ENCODE data around the gene SORCS3. TPM values are rescaled to one million over a fixed set of nuclear protein-coding genes. Genes with fewer than 3 reads are reported as not detected.

The SORCS3 gene
- total RNA-seq, 1 experiment from 2014 or later, result not detected

DNA sequence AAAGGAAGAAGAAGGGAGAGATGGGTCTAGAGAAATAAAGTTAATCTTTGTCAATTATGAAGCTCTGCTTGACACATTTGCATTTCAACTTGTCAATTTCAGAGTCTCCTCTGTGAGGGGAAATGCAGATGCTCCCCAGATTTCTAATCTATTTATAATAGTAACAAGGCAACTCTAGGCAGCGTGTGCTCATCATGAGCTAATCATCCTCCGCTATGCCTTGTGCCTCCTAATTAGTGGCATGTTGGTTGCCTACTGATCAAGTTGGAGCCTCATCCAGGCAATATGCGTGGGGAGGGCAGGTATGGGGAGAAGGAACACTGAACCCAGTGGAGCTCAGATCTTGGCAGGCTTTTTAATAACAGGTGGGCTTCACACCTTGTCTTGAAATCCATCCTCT lies 628.6 kb downstream of the SORCS3 start (continued):
- TF ChIP-seq ZNF274 (IDR thresholded peaks at IDR 0.05; ENCODE audit: low read depth, low read length), result no peak
- TF ChIP-seq JUND (IDR thresholded peaks at IDR 0.05), result no peak
- TF ChIP-seq TCF7L2 (IDR thresholded peaks at IDR 0.05; ENCODE audit: borderline replicate concordance, extremely low read depth, insufficient read depth, insufficient read length), result no peak

DNA sequence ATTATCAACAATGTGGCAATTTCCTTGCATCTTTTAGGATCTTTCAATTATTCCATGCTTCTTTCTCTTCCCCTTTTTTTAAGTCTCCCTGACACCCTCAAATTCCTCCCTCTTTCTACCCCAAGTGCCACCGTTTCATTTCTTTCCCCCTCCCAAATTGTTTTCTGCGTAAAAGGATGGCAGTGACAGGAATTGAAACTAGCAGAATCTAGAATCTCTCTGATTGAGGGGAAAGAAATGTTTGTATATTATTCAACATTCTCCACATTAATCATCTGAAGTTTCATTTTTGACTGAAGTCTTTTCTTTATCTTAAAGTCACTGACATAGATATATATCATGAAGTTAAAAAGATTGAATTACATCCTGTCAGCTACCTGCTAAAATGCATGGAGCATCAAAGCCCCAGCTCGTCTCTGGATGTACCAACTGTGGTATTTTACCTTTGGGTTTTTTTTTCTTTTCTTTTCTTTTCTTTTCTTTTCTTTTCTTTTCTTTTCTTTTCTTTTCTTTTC lies 633.5 kb downstream of the SORCS3 start:
- Histone ChIP-seq H4K20me1 (ENCODE audit: insufficient read depth) (no peaks in the 10 kb centered on the region), H3K4me1 (ENCODE audit: control insufficient read depth in 1 of 2, insufficient read depth in 2 of 2, low read length in 2 of 2) (no peaks in the 10 kb centered on the region), H3K79me2 (ENCODE audit: insufficient read depth, low read length) (no peaks in the 10 kb centered on the region), H3K9me3 (ENCODE audit: control insufficient read depth in 1 of 2, insufficient read depth in 1 of 2, low read depth in 1 of 2, low read length in 2 of 2) (peaks cover 14 to 15% of the 10 kb centered on the region in 2 experiments; a peak in 2 of 4 replicates), H3K9me2 (ENCODE audit: insufficient read depth) (no peaks in the 10 kb centered on the region), H3K9ac (ENCODE audit: low read length) (no peak overlapping the region), H2AFZ (ENCODE audit: low read depth, low read length, poor library complexity, severe bottlenecking) (no peak overlapping the region), H3K27ac (ENCODE audit: low read depth, low read length) (no peak overlapping the region), H3K27me3 (ENCODE audit: insufficient read depth, low read length) (no peaks in the 10 kb centered on the region), H3K4me2 (ENCODE audit: low read length) (no peak overlapping the region), H3K4me3 (replicated peaks in 1 of 2; ENCODE audit: low read depth in 1 of 2, low read length in 2 of 2) (no peak overlapping the region), H3K36me3 (ENCODE audit: control insufficient read depth in 1 of 2, insufficient read depth in 2 of 2, low read length in 2 of 2) (no peaks in the 10 kb centered on the region)
- ChIA-PET POLR2A (no interaction called here), RAD21 (ENCODE audit: low non-redundant PET in 1 of 2, low total read pairs in 2 of 2, uncharacterized antibody in 2 of 2, unreplicated experiment in 2 of 2) (no interaction called here), CTCF (no interaction called here)
- DNase-seq (ENCODE audit: low read depth, low spot score) (no peak), ATAC-seq (no peak)
- intact Hi-C loops (cut with micrococcal nuclease), result no loop called here
- BruUV-seq (replicated peaks), result no TSS peak
- TF ChIP-seq EZH2phosphoT487 (IDR thresholded peaks at IDR 0.05; ENCODE audit: borderline replicate concordance) (no peak), CEBPB (IDR thresholded peaks at IDR 0.05; ENCODE audit: low read depth) (no peak), SP1 (IDR thresholded peaks at IDR 0.05; ENCODE audit: low read depth) (no peak), YY1 (IDR thresholded peaks at IDR 0.05; ENCODE audit: extremely low read depth, insufficient replicate concordance, low read depth, low read length) (no peak), EZH2 (IDR thresholded peaks at IDR 0.05) (no peak), RAD21 (IDR thresholded peaks at IDR 0.05; ENCODE audit: low read depth) (no peak), POLR2AphosphoS5 (IDR thresholded peaks at IDR 0.05; ENCODE audit: low read depth, low read length) (no peak), SIN3A (IDR thresholded peaks at IDR 0.05; ENCODE audit: low read depth) (no peak), EGR1 (IDR thresholded peaks at IDR 0.05; ENCODE audit: low read depth) (no peak), CBX3 (IDR thresholded peaks at IDR 0.05; ENCODE audit: low read depth) (no peak), FOSL1 (IDR thresholded peaks at IDR 0.05; ENCODE audit: low read depth) (no peak), SRF (IDR thresholded peaks at IDR 0.05; ENCODE audit: low read depth) (no peak), ZFX (IDR thresholded peaks at IDR 0.05) (no peak)
- TF ChIP-seq, protein P1, sequence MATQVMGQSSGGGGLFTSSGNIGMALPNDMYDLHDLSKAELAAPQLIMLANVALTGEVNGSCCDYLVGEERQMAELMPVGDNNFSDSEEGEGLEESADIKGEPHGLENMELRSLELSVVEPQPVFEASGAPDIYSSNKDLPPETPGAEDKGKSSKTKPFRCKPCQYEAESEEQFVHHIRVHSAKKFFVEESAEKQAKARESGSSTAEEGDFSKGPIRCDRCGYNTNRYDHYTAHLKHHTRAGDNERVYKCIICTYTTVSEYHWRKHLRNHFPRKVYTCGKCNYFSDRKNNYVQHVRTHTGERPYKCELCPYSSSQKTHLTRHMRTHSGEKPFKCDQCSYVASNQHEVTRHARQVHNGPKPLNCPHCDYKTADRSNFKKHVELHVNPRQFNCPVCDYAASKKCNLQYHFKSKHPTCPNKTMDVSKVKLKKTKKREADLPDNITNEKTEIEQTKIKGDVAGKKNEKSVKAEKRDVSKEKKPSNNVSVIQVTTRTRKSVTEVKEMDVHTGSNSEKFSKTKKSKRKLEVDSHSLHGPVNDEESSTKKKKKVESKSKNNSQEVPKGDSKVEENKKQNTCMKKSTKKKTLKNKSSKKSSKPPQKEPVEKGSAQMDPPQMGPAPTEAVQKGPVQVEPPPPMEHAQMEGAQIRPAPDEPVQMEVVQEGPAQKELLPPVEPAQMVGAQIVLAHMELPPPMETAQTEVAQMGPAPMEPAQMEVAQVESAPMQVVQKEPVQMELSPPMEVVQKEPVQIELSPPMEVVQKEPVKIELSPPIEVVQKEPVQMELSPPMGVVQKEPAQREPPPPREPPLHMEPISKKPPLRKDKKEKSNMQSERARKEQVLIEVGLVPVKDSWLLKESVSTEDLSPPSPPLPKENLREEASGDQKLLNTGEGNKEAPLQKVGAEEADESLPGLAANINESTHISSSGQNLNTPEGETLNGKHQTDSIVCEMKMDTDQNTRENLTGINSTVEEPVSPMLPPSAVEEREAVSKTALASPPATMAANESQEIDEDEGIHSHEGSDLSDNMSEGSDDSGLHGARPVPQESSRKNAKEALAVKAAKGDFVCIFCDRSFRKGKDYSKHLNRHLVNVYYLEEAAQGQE (IDR thresholded peaks at IDR 0.05; ENCODE audit: low read depth), result no peak
- TF ChIP-seq, protein P2, sequence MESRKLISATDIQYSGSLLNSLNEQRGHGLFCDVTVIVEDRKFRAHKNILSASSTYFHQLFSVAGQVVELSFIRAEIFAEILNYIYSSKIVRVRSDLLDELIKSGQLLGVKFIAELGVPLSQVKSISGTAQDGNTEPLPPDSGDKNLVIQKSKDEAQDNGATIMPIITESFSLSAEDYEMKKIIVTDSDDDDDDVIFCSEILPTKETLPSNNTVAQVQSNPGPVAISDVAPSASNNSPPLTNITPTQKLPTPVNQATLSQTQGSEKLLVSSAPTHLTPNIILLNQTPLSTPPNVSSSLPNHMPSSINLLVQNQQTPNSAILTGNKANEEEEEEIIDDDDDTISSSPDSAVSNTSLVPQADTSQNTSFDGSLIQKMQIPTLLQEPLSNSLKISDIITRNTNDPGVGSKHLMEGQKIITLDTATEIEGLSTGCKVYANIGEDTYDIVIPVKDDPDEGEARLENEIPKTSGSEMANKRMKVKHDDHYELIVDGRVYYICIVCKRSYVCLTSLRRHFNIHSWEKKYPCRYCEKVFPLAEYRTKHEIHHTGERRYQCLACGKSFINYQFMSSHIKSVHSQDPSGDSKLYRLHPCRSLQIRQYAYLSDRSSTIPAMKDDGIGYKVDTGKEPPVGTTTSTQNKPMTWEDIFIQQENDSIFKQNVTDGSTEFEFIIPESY (IDR thresholded peaks at IDR 0.05; ENCODE audit: extremely low read depth, insufficient replicate concordance, low read length), result no peak
- TF ChIP-seq, protein P3, sequence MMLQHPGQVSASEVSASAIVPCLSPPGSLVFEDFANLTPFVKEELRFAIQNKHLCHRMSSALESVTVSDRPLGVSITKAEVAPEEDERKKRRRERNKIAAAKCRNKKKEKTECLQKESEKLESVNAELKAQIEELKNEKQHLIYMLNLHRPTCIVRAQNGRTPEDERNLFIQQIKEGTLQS (IDR thresholded peaks at IDR 0.05), result no peak
- TF ChIP-seq, protein P4, sequence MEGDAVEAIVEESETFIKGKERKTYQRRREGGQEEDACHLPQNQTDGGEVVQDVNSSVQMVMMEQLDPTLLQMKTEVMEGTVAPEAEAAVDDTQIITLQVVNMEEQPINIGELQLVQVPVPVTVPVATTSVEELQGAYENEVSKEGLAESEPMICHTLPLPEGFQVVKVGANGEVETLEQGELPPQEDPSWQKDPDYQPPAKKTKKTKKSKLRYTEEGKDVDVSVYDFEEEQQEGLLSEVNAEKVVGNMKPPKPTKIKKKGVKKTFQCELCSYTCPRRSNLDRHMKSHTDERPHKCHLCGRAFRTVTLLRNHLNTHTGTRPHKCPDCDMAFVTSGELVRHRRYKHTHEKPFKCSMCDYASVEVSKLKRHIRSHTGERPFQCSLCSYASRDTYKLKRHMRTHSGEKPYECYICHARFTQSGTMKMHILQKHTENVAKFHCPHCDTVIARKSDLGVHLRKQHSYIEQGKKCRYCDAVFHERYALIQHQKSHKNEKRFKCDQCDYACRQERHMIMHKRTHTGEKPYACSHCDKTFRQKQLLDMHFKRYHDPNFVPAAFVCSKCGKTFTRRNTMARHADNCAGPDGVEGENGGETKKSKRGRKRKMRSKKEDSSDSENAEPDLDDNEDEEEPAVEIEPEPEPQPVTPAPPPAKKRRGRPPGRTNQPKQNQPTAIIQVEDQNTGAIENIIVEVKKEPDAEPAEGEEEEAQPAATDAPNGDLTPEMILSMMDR (IDR thresholded peaks at IDR 0.05 in 2 of 3, conservative IDR thresholded peaks at IDR 0.05 in 1 of 3; ENCODE audit: borderline replicate concordance in 1 of 3, insufficient read depth in 1 of 3, low read depth in 2 of 3, low read length in 2 of 3), result no peak
